Panc1 (cell line): ENCODE results near the gene ELF5. TPM values are rescaled to one million over a fixed set of nuclear protein-coding genes. Genes with fewer than 3 reads are reported as not detected.

ENCODE experiments used
- ATAC-seq: fragments of 200-7000 bp; cut with Tn5 transposase; 2 replicates; pipeline ENCODE4 v1.9.1; 2020; ENCODE audit warnings: mild to moderate bottlenecking, moderate library complexity
- BruUV-seq: library from RNA; stranded (reverse); fragments of 400-500 nt; replicated peaks from 2 replicates; lab custom pipeline; 2021; lab: Mats Ljungman, UMichigan
- CTCF ChIA-PET: fragments of 300-600 bp; sonication (Branson Sonifier 250); formaldehyde crosslinking; loops from one replicate; lab custom pipeline; 2022; ENCODE audit warnings: antibody characterized with exemption; lab: Charles Lee
- POLR2A ChIA-PET: fragments of 300-600 bp; sonication (Branson Sonifier 250); formaldehyde crosslinking; loops from one replicate; lab custom pipeline; 2022; ENCODE audit warnings: antibody characterized with exemption; lab: Charles Lee
- DNase-seq: peaks from one replicate; pipeline ENCODE4 v3.0.0-alpha.2; 2010; ENCODE audit warnings: low read depth, low spot score
- H3K27ac ChIP-seq: 2 replicates; pipeline ENCODE4 v1.5.1; 2011; ENCODE audit warnings: mild to moderate bottlenecking, low read length, inconsistent platforms
- H3K27me3 ChIP-seq: fragments of 200-500 bp; sonication (Bioruptor generic); 2 replicates; pipeline ENCODE4 v1.6.0; 2014; ENCODE audit warnings: low read length, inconsistent platforms; ENCODE audit not compliant: control insufficient read depth, insufficient read depth
- H3K36me3 ChIP-seq: fragments of 200-500 bp; sonication (Bioruptor generic); 2 replicates; pipeline ENCODE4 v1.5.1; 2014; ENCODE audit warnings: inconsistent platforms, mild to moderate bottlenecking, low read length, moderate library complexity; ENCODE audit not compliant: control insufficient read depth, insufficient read depth
- H3K4me1 ChIP-seq: 2 replicates; pipeline ENCODE4 v1.5.1; 2011; ENCODE audit warnings: inconsistent platforms, mild to moderate bottlenecking, low read length, moderate library complexity; ENCODE audit not compliant: control insufficient read depth, insufficient read depth
- H3K4me3 ChIP-seq, 2 experiments: 2 replicates each; pipeline ENCODE4 v1.5.1; 2011 to 2012; ENCODE audit warnings: low read depth in 2 of 2, low read length in 2 of 2, mild to moderate bottlenecking in 2 of 2, inconsistent platforms in 1 of 2, moderate library complexity in 1 of 2
- H3K9me3 ChIP-seq: fragments of 200-500 bp; sonication (Bioruptor generic); 2 replicates; pipeline ENCODE4 v1.5.1; 2014; ENCODE audit warnings: low read depth, mild to moderate bottlenecking, inconsistent platforms, low read length, moderate library complexity; ENCODE audit not compliant: control insufficient read depth, insufficient read depth
- CTCF ChIP-seq: fragments of 450-650 bp; IDR thresholded peaks from 2 replicates; pipeline ENCODE4 v1.5.1; 2017; ENCODE audit warnings: mild to moderate bottlenecking
- POLR2AphosphoS5 ChIP-seq: IDR thresholded peaks from 2 replicates; pipeline ENCODE4 v1.6.1; 2012; ENCODE audit warnings: mild to moderate bottlenecking, low read depth, low read length, moderate library complexity
- REST ChIP-seq, 2 experiments: IDR thresholded peaks; 2 replicates each; pipeline ENCODE4 v1.6.1; 2011 to 2012; ENCODE audit warnings: low read depth in 2 of 2, control low read depth in 1 of 2, low read length in 1 of 2, mild to moderate bottlenecking in 1 of 2, moderate library complexity in 1 of 2; ENCODE audit not compliant: insufficient read depth in 1 of 2
- SIN3A ChIP-seq: IDR thresholded peaks from 2 replicates; pipeline ENCODE4 v1.6.1; 2012; ENCODE audit warnings: low read depth, mild to moderate bottlenecking, low read length, moderate library complexity, borderline replicate concordance; ENCODE audit not compliant: insufficient read depth
- TCF7L2 ChIP-seq: IDR thresholded peaks from 2 replicates; pipeline ENCODE4 v1.6.1; 2011; ENCODE audit warnings: mild to moderate bottlenecking, low read depth, low read length, inconsistent platforms
- in situ Hi-C: cut with HindIII; loops from 2 replicates; pipeline ENCODE4 v1.10.0; 2016; ENCODE audit warnings: low sequenced_read_pairs, low pct_unique_long_range_greater_than_20kb
- intact Hi-C: fragments of 100-400 bp; cut with micrococcal nuclease; formaldehyde crosslinking; loops from one replicate; pipeline ENCODE4 v1.10.0; 2022; ENCODE audit not compliant: unreplicated experiment
- total RNA-seq: library from RNA; stranded (reverse); gene quantifications from one replicate; pipeline ENCODE4 v1.2.1, GENCODE V29; 2021; ENCODE audit not compliant: unreplicated experiment

ELF5 gene
- total RNA-seq, 1 experiment from 2014 or later: not detected

GRCh38 chr11:34445956-34446355, 67.6 kb downstream of the ELF5 start:
- ATAC-seq (no peak), DNase-seq (no peak)
- intact Hi-C loops (no loop called here), in situ Hi-C loops (no loop called here)
- no TSS peak for BruUV-seq
- Histone ChIP-seq H3K9me3 (no peaks in the 10 kb centered on the region; the same call in 1 of the 2 replicates), H3K4me3 (no peak overlapping the region), H3K36me3 (peaks cover 10% of the 10 kb centered on the region), H3K4me1 (peaks cover 6% of the 10 kb centered on the region; the same call in 1 of the 2 replicates), H3K27ac (no peak overlapping the region), H3K27me3 (no peaks in the 10 kb centered on the region)
- POLR2A ChIA-PET: no interaction called here
- CTCF ChIA-PET: interaction anchor here (0.5 to 0.7 kb wide), 3 partner anchors 9 to 58 kb away, joined by 3 to 7 read pairs (median 6); no protein-coding TSS in a partner anchor
- TF ChIP-seq TCF7L2 (no peak), POLR2AphosphoS5 (no peak), REST (IDR thresholded peaks at IDR 0.05; ENCODE audit: insufficient read depth in 1 of 2, low read depth in 2 of 2, low read length in 1 of 2) (no peak), CTCF (no peak), SIN3A (no peak)

- ATAC-seq: no peak
- no peak for DNase-seq
- CTCF ChIA-PET: no interaction called here
- in situ Hi-C loops (no loop called here), intact Hi-C loops (no loop called here)
- Histone ChIP-seq H3K27ac (no peak overlapping the region), H3K4me3 (no peak overlapping the region), H3K9me3 (no peaks in the 10 kb centered on the region; the same call in 1 of the 2 replicates), H3K4me1 (peaks cover 12% of the 10 kb centered on the region), H3K27me3 (no peaks in the 10 kb centered on the region), H3K36me3 (peaks cover 2% of the 10 kb centered on the region; the same call in 1 of the 2 replicates)
- BruUV-seq: no TSS peak
- no peak for TF ChIP-seq TCF7L2
- no peak for TF ChIP-seq CTCF
- TF ChIP-seq REST (IDR thresholded peaks at IDR 0.05; ENCODE audit: insufficient read depth in 1 of 2, low read depth in 2 of 2, low read length in 1 of 2): no peak
- TF ChIP-seq POLR2AphosphoS5: no peak
- POLR2A ChIA-PET: no interaction called here
These were observed 69.2 kb downstream of the ELF5 start for GRCh38 chr11:34444428-34444827.
